Loucy (cell line): ENCODE results near the gene SNCAIP.

Experiments used
- EZH2phosphoT487 ChIP-seq: fragments of 200-600 bp; IDR thresholded peaks from 2 replicates; pipeline ENCODE4 v1.6.1; 2018; ENCODE audit warnings: antibody characterized with exemption, mild to moderate bottlenecking, moderate library complexity, borderline replicate concordance
- TF ChIP-seq, protein P1 (sequence below): fragments of 200-600 bp; sonication (generic); conservative IDR thresholded peaks from 2 replicates; pipeline ENCODE4 v1.5.1; 2014; ENCODE audit warnings: mild to moderate bottlenecking, antibody characterized with exemption, low read length

DNA sequence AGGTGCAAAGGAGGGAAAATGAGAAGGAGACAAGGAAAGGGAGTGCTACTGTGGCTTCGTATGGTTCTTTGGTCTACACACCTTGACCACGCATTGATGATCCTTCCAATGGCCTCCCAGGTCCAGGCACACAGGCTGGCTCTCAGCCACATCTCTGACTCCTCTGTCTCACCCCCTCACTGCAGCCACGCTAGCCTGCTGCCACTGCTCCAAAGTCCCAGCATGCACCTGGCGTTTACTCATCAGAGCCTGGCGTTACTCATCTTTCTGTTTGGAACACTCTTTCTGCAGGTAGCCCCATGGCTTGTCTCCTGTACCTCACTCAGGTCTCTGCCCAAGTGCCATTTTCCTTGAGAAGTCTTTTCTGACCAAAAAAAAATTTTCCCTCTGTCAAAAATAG, 195.5 kb downstream of the SNCAIP start:
- TF ChIP-seq, protein P1, sequence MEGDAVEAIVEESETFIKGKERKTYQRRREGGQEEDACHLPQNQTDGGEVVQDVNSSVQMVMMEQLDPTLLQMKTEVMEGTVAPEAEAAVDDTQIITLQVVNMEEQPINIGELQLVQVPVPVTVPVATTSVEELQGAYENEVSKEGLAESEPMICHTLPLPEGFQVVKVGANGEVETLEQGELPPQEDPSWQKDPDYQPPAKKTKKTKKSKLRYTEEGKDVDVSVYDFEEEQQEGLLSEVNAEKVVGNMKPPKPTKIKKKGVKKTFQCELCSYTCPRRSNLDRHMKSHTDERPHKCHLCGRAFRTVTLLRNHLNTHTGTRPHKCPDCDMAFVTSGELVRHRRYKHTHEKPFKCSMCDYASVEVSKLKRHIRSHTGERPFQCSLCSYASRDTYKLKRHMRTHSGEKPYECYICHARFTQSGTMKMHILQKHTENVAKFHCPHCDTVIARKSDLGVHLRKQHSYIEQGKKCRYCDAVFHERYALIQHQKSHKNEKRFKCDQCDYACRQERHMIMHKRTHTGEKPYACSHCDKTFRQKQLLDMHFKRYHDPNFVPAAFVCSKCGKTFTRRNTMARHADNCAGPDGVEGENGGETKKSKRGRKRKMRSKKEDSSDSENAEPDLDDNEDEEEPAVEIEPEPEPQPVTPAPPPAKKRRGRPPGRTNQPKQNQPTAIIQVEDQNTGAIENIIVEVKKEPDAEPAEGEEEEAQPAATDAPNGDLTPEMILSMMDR, result no peak
- TF ChIP-seq EZH2phosphoT487, result no peak
